HepG2 (cell line): ENCODE data around the gene IER5L. TPM values are rescaled to one million over a fixed set of nuclear protein-coding genes. Genes with fewer than 3 reads are reported as not detected.

Experiments
- ATAC-seq: fragments of 200-7000 bp; cut with Tn5 transposase; 3 replicates; pipeline ENCODE4 v1.9.1; 2020; ENCODE audit warnings: mild to moderate bottlenecking, moderate library complexity
- BruUV-seq: library from RNA; stranded (reverse); fragments of 400-500 nt; replicated peaks from 2 replicates; lab custom pipeline; 2021; lab: Mats Ljungman, UMichigan
- CTCF ChIA-PET: fragments of 300-600 bp; formaldehyde crosslinking; extraction: SDS; loops from one replicate; lab custom pipeline; 2021; ENCODE audit warnings: low total read pairs, inconsistent platforms, low intra/inter-chr PET ratio; lab: Yijun Ruan, JAX
- POLR2A ChIA-PET: fragments of 350-600 bp; sonication (Branson Sonifier 250); formaldehyde crosslinking; loops from one replicate; lab custom pipeline; 2020; ENCODE audit warnings: antibody characterized with exemption, inconsistent platforms; lab: Yijun Ruan, JAX
- DNase-seq: peaks from one replicate; pipeline ENCODE4 v3.0.0-alpha.2; 2015; ENCODE audit warnings: low spot score
- FAIRE-seq: peaks from 3 replicates; lab custom pipeline; 2011; peaks lifted over from hg19 to GRCh38; lab: Jason Lieb, UNC
- H2AFZ ChIP-seq: one replicate; pipeline ENCODE4 v1.6.1; 2011; ENCODE audit warnings: low read length, inconsistent platforms
- H3K27ac ChIP-seq: fragments of 300-600 bp; 3 replicates; pipeline ENCODE4 v1.8.0; 2011; ENCODE audit warnings: mixed run types, mild to moderate bottlenecking, mixed read lengths, low read length, inconsistent platforms; ENCODE audit not compliant: insufficient read depth; ENCODE audit errors: extremely low read length
- H3K27me3 ChIP-seq, 2 experiments: fragments of 200-600 bp in 1 of 2; 2 replicates in 1 of 2; 3 replicates in 1 of 2; pipeline versions ENCODE4 v1.6.0 to v1.8.0; 2011; ENCODE audit warnings: low read length in 2 of 2, mild to moderate bottlenecking in 2 of 2, moderate library complexity in 2 of 2, inconsistent platforms in 1 of 2; ENCODE audit not compliant: insufficient read depth in 2 of 2, control insufficient read depth in 1 of 2
- H3K36me3 ChIP-seq, 2 experiments: fragments of 200-600 bp in 1 of 2; replicated peaks in 1 of 2; 2 replicates in 1 of 2; 3 replicates in 1 of 2; pipeline versions ENCODE4 v1.5.1 to v1.8.0; 2011; ENCODE audit warnings: low read length in 2 of 2, inconsistent platforms in 1 of 2; ENCODE audit not compliant: insufficient read depth in 2 of 2, control insufficient read depth in 1 of 2
- H3K4me1 ChIP-seq: 2 replicates; pipeline ENCODE4 v1.5.1; 2012; ENCODE audit warnings: low read length, inconsistent platforms; ENCODE audit not compliant: insufficient read depth
- H3K4me2 ChIP-seq: 2 replicates; pipeline ENCODE4 v1.6.0; 2011; ENCODE audit warnings: low read depth, low read length, inconsistent platforms
- H3K4me3 ChIP-seq, 3 experiments: fragments of 200-600 bp in 1 of 3; sonication (generic), shearing (Covaris generic) in 1 of 3; replicated peaks in 1 of 3; 2 replicates each; pipeline ENCODE4 v1.5.1; 2011 to 2016; ENCODE audit warnings: low read length in 3 of 3, inconsistent platforms in 2 of 3, low read depth in 2 of 3, mild to moderate bottlenecking in 2 of 3, control low read depth in 1 of 3, mixed read lengths in 1 of 3; ENCODE audit not compliant: insufficient read depth in 1 of 3
- H3K79me2 ChIP-seq: one replicate; pipeline ENCODE4 v1.6.1; 2011; ENCODE audit warnings: low read length, inconsistent platforms; ENCODE audit not compliant: insufficient read depth
- H3K9ac ChIP-seq: 2 replicates; pipeline ENCODE4 v1.6.0; 2011; ENCODE audit warnings: mild to moderate bottlenecking, low read depth, low read length, inconsistent platforms; ENCODE audit not compliant: insufficient read depth
- H3K9me3 ChIP-seq: 2 replicates; pipeline ENCODE4 v1.5.1; 2012; ENCODE audit warnings: mild to moderate bottlenecking, low read length
- H4K20me1 ChIP-seq: 2 replicates; pipeline ENCODE4 v1.6.0; 2011; ENCODE audit warnings: inconsistent platforms, mild to moderate bottlenecking, low read length, moderate library complexity; ENCODE audit not compliant: insufficient read depth
- CBX1 ChIP-seq: IDR thresholded peaks from one replicate; pipeline ENCODE4 v1.6.1; 2016; ENCODE audit warnings: antibody characterized with exemption, low read depth
- HNF4G ChIP-seq, 2 experiments: sonication (generic) in 1 of 2; formaldehyde crosslinking in 1 of 2; IDR thresholded peaks; 2 replicates each; pipeline versions ENCODE4 v1.4.0 to v1.6.1; 2011 to 2020; ENCODE audit warnings: borderline replicate concordance in 2 of 2, low read depth in 2 of 2, mild to moderate bottlenecking in 2 of 2, low read length in 1 of 2, missing genetic modification reagents in 1 of 2, moderate library complexity in 1 of 2
- PHF21A ChIP-seq: sonication (generic); formaldehyde crosslinking; IDR thresholded peaks from 2 replicates; pipeline ENCODE4 v1.5.0; 2020; ENCODE audit warnings: mild to moderate bottlenecking, missing genetic modification reagents
- ZNF331 ChIP-seq: sonication (generic); formaldehyde crosslinking; IDR thresholded peaks from 2 replicates; pipeline ENCODE4 v1.4.0; 2020; ENCODE audit warnings: missing genetic modification reagents
- WGBS: methylation state at CpG from one replicate; pipeline ENCODE4 v1.1.6; 2017; ENCODE audit warnings: low lambda C conversion rate; 5-methylcytosine and 5-hydroxymethylcytosine counted together
- in situ Hi-C: cut with HindIII; loops from 2 replicates; pipeline ENCODE4 v1.10.0; 2017; ENCODE audit warnings: low pct_unique_long_range_greater_than_20kb; ENCODE audit not compliant: extremely low pct_ligation_motif_present
- intact Hi-C: fragments of 100-400 bp; cut with micrococcal nuclease; formaldehyde crosslinking; loops from one replicate; pipeline ENCODE4 v1.10.0; 2022; ENCODE audit not compliant: unreplicated experiment
- polyA plus RNA-seq, 8 experiments: library from polyadenylated mRNA; depleted of rRNA in 3 of 8; stranded (reverse) in 7 of 8; unstranded in 1 of 8; fragments of >200 nt; fragmentation: Illumina TruSeq in 4 of 8; extraction: Trizol in 4 of 8; gene quantifications; 2 replicates each; pipeline versions ENCODE4 v1.2.1 to v1.2.3, GENCODE V29; 2011 to 2016; ENCODE audit warnings: low read depth in 4 of 8, missing spikeins in 1 of 8, mixed read lengths in 1 of 8; ENCODE audit not compliant: insufficient read depth in 1 of 8
- total RNA-seq, 5 experiments: library from RNA; depleted of rRNA; stranded (reverse); fragments of >200 nt; fragmentation: Illumina TruSeq; extraction: Trizol; gene quantifications; 2 replicates each; pipeline ENCODE4 v1.2.3, GENCODE V29; 2016; ENCODE audit warnings: low read depth in 1 of 5
- TF ChIP-seq, protein P1 (sequence below): sonication (generic); formaldehyde crosslinking; IDR thresholded peaks from 2 replicates; pipeline ENCODE4 v1.5.1; 2020; ENCODE audit warnings: mild to moderate bottlenecking, missing genetic modification reagents, moderate library complexity
- TF ChIP-seq, protein P2 (sequence below), 2 experiments: sonication (generic) in 1 of 2; formaldehyde crosslinking in 1 of 2; IDR thresholded peaks; 2 replicates each; pipeline versions ENCODE4 v1.4.0 to v1.6.1; 2016 to 2020; ENCODE audit warnings: borderline replicate concordance in 1 of 2, low read depth in 1 of 2, mild to moderate bottlenecking in 1 of 2, missing genetic modification reagents in 1 of 2

IER5L gene
- total and polyA plus RNA-seq, 2 of the 13 experiments (the other 11 are each of a cell fraction or from before 2014, with no cell fraction given): 1.8 to 3.3 TPM

DNA sequence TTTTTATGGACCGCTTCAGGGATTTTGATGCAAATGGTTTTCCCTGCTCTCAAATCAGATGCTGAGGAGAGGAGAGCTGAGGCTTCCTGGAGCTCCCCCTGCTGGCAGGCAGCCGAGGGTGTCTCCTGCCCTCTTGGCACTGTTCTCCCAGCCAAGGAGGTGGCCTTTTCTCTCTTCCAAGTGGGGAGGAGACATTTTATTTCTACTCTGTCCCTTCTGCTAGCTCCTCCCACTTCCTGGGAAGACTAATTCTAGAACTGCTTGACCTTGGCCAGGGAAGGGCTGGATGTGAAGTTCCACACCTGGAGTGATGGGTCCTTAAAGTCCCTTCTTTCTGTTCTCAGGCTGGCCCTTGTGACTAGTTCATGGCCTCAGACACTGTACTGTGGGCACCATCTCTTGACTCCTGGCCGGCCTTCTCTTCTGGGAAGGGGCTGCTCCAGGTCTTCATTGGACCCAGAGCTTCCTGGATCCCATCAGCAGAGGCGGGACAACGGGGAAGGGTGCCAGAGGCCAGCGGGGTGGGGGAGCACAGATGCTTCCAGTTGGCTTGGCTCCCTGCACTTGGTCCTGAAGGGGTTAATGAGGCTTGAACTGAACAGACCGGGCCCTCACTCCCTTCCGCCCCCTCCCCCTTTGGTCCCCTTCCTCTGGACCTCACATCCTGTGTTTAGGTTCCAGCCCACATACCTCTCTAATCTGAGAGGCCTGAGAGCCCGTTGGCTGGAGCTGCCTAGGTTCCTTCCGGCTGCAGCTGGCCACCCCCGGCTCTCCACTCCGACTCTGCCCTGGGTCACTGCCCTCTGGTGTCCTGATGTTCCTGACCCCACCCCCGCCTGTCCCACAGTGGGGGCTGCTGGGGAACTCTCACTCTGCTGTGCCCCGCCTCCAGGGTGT is 34.8 kb downstream of the IER5L start:
- 64% methylated on average over 5 of the region's 14 CpGs for WGBS
- H4K20me1 ChIP-seq: no peaks in the 10 kb centered on the region
- DNase-seq (peak; percentile 53), ATAC-seq (peak; percentile 28), FAIRE-seq (peak; percentile 76)
- peaks cover 64% of the 10 kb centered on the region for H3K4me1 ChIP-seq
- ChIA-PET CTCF (interaction anchor here (1.6 kb wide), 1 partner anchor 39 kb away, joined by 3 read pairs; no protein-coding TSS in a partner anchor), POLR2A (interaction anchor here (0.8 to 1.8 kb wide), 5 partner anchors 24 to 478 kb away, joined by 3 to 6 read pairs (median 4); partner anchors contain the start of genes C9orf50 and IER5L)
- H3K36me3 ChIP-seq: peaks cover 7 to 35% of the 10 kb centered on the region in 2 experiments
- H3K9me3 ChIP-seq: no peaks in the 10 kb centered on the region
- H3K79me2 ChIP-seq: peaks cover 6% of the 10 kb centered on the region
- H3K9ac ChIP-seq: no peak overlapping the region
- in situ Hi-C loops (loop anchor here (5.0 kb wide), 2 partner anchors 34 to 479 kb away; partner anchors contain the start of genes C9orf50 and IER5L), intact Hi-C loops (loop anchor here (5.0 kb wide), 1 partner anchor 34 kb away; the partner anchor contains the start of gene IER5L)
- no peak overlapping the region for H2AFZ ChIP-seq
- H3K27ac ChIP-seq: no peak overlapping the region
- no peaks in the 10 kb centered on the region for H3K27me3 ChIP-seq
- 0 out of 2 replicates have a peak overlapping the region, but pooled peaks have one; percentile 1 for H3K4me2 ChIP-seq
- BruUV-seq: no TSS peak
- no peak overlapping the region for H3K4me3 ChIP-seq
- TF ChIP-seq PHF21A (0 out of 2 replicates have a peak, but pooled peaks have one; percentile 31), ZNF331 (0 out of 2 replicates have a peak, but pooled peaks have one; percentile 13), HNF4G (IDR thresholded peaks at IDR 0.05; ENCODE audit: borderline replicate concordance, low read depth, low read length) (no peak), HNF4G (CRISPR knock-in tag; IDR thresholded peaks at IDR 0.05; ENCODE audit: borderline replicate concordance, low read depth) (no peak), CBX1 (no peak)
- TF ChIP-seq, protein P1, sequence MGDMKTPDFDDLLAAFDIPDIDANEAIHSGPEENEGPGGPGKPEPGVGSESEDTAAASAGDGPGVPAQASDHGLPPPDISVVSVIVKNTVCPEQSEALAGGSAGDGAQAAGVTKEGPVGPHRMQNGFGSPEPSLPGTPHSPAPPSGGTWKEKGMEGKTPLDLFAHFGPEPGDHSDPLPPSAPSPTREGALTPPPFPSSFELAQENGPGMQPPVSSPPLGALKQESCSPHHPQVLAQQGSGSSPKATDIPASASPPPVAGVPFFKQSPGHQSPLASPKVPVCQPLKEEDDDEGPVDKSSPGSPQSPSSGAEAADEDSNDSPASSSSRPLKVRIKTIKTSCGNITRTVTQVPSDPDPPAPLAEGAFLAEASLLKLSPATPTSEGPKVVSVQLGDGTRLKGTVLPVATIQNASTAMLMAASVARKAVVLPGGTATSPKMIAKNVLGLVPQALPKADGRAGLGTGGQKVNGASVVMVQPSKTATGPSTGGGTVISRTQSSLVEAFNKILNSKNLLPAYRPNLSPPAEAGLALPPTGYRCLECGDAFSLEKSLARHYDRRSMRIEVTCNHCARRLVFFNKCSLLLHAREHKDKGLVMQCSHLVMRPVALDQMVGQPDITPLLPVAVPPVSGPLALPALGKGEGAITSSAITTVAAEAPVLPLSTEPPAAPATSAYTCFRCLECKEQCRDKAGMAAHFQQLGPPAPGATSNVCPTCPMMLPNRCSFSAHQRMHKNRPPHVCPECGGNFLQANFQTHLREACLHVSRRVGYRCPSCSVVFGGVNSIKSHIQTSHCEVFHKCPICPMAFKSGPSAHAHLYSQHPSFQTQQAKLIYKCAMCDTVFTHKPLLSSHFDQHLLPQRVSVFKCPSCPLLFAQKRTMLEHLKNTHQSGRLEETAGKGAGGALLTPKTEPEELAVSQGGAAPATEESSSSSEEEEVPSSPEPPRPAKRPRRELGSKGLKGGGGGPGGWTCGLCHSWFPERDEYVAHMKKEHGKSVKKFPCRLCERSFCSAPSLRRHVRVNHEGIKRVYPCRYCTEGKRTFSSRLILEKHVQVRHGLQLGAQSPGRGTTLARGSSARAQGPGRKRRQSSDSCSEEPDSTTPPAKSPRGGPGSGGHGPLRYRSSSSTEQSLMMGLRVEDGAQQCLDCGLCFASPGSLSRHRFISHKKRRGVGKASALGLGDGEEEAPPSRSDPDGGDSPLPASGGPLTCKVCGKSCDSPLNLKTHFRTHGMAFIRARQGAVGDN (CRISPR knock-in tag): peak; percentile 47
- TF ChIP-seq, protein P2, sequence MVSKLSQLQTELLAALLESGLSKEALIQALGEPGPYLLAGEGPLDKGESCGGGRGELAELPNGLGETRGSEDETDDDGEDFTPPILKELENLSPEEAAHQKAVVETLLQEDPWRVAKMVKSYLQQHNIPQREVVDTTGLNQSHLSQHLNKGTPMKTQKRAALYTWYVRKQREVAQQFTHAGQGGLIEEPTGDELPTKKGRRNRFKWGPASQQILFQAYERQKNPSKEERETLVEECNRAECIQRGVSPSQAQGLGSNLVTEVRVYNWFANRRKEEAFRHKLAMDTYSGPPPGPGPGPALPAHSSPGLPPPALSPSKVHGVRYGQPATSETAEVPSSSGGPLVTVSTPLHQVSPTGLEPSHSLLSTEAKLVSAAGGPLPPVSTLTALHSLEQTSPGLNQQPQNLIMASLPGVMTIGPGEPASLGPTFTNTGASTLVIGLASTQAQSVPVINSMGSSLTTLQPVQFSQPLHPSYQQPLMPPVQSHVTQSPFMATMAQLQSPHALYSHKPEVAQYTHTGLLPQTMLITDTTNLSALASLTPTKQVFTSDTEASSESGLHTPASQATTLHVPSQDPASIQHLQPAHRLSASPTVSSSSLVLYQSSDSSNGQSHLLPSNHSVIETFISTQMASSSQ (IDR thresholded peaks at IDR 0.05; ENCODE audit: low read depth): no peak
- TF ChIP-seq, protein P2 (CRISPR knock-in tag; IDR thresholded peaks at IDR 0.05; ENCODE audit: borderline replicate concordance): peak; percentile 18; the same call in 1 of the 2 replicates
